HepG2 (cell line): ENCODE measurements around the gene TMEM141. TPM values are rescaled to one million over a fixed set of nuclear protein-coding genes. Genes with fewer than 3 reads are reported as not detected.
A peak's percentile ranks its signal among the peaks of the same experiment; 100 is the strongest.

Experiments used
- ATAC-seq: fragments of 200-7000 bp; cut with Tn5 transposase; 3 replicates; pipeline ENCODE4 v1.9.1; 2020; ENCODE audit warnings: mild to moderate bottlenecking, moderate library complexity
- BruUV-seq: library from RNA; stranded (reverse); fragments of 400-500 nt; replicated peaks from 2 replicates; lab custom pipeline; 2021; lab: Mats Ljungman, UMichigan
- CTCF ChIA-PET: fragments of 300-600 bp; formaldehyde crosslinking; extraction: SDS; loops from one replicate; lab custom pipeline; 2021; ENCODE audit warnings: low total read pairs, inconsistent platforms, low intra/inter-chr PET ratio; lab: Yijun Ruan, JAX
- POLR2A ChIA-PET: fragments of 350-600 bp; sonication (Branson Sonifier 250); formaldehyde crosslinking; loops from one replicate; lab custom pipeline; 2020; ENCODE audit warnings: antibody characterized with exemption, inconsistent platforms; lab: Yijun Ruan, JAX
- DNase-seq: peaks from one replicate; pipeline ENCODE4 v3.0.0-alpha.2; 2015; ENCODE audit warnings: low spot score
- FAIRE-seq: peaks from 3 replicates; lab custom pipeline; 2011; peaks lifted over from hg19 to GRCh38; lab: Jason Lieb, UNC
- H2AFZ ChIP-seq: one replicate; pipeline ENCODE4 v1.6.1; 2011; ENCODE audit warnings: low read length, inconsistent platforms
- H3K27ac ChIP-seq: fragments of 300-600 bp; 3 replicates; pipeline ENCODE4 v1.8.0; 2011; ENCODE audit warnings: mixed run types, mild to moderate bottlenecking, mixed read lengths, low read length, inconsistent platforms; ENCODE audit not compliant: insufficient read depth; ENCODE audit errors: extremely low read length
- H3K27me3 ChIP-seq, 2 experiments: fragments of 200-600 bp in 1 of 2; 2 replicates in 1 of 2; 3 replicates in 1 of 2; pipeline versions ENCODE4 v1.6.0 to v1.8.0; 2011; ENCODE audit warnings: low read length in 2 of 2, mild to moderate bottlenecking in 2 of 2, moderate library complexity in 2 of 2, inconsistent platforms in 1 of 2; ENCODE audit not compliant: insufficient read depth in 2 of 2, control insufficient read depth in 1 of 2
- H3K36me3 ChIP-seq, 2 experiments: fragments of 200-600 bp in 1 of 2; replicated peaks in 1 of 2; 2 replicates in 1 of 2; 3 replicates in 1 of 2; pipeline versions ENCODE4 v1.5.1 to v1.8.0; 2011; ENCODE audit warnings: low read length in 2 of 2, inconsistent platforms in 1 of 2; ENCODE audit not compliant: insufficient read depth in 2 of 2, control insufficient read depth in 1 of 2
- H3K4me1 ChIP-seq: 2 replicates; pipeline ENCODE4 v1.5.1; 2012; ENCODE audit warnings: low read length, inconsistent platforms; ENCODE audit not compliant: insufficient read depth
- H3K4me2 ChIP-seq: 2 replicates; pipeline ENCODE4 v1.6.0; 2011; ENCODE audit warnings: low read depth, low read length, inconsistent platforms
- H3K4me3 ChIP-seq, 3 experiments: fragments of 200-600 bp in 1 of 3; sonication (generic), shearing (Covaris generic) in 1 of 3; replicated peaks in 1 of 3; 2 replicates each; pipeline ENCODE4 v1.5.1; 2011 to 2016; ENCODE audit warnings: low read length in 3 of 3, inconsistent platforms in 2 of 3, low read depth in 2 of 3, mild to moderate bottlenecking in 2 of 3, control low read depth in 1 of 3, mixed read lengths in 1 of 3; ENCODE audit not compliant: insufficient read depth in 1 of 3
- H3K79me2 ChIP-seq: one replicate; pipeline ENCODE4 v1.6.1; 2011; ENCODE audit warnings: low read length, inconsistent platforms; ENCODE audit not compliant: insufficient read depth
- H3K9ac ChIP-seq: 2 replicates; pipeline ENCODE4 v1.6.0; 2011; ENCODE audit warnings: mild to moderate bottlenecking, low read depth, low read length, inconsistent platforms; ENCODE audit not compliant: insufficient read depth
- H3K9me3 ChIP-seq: 2 replicates; pipeline ENCODE4 v1.5.1; 2012; ENCODE audit warnings: mild to moderate bottlenecking, low read length
- H4K20me1 ChIP-seq: 2 replicates; pipeline ENCODE4 v1.6.0; 2011; ENCODE audit warnings: inconsistent platforms, mild to moderate bottlenecking, low read length, moderate library complexity; ENCODE audit not compliant: insufficient read depth
- AGO1 ChIP-seq: fragments of 200-400 bp; formaldehyde crosslinking; IDR thresholded peaks from 2 replicates; pipeline ENCODE4 v1.6.1; 2017; ENCODE audit warnings: mild to moderate bottlenecking, low read depth, low read length, moderate library complexity; ENCODE audit not compliant: poor library complexity, severe bottlenecking
- AGO2 ChIP-seq: fragments of 200-400 bp; formaldehyde crosslinking; optimal IDR thresholded peaks from 2 replicates; pipeline ENCODE3; 2017; ENCODE audit warnings: mild to moderate bottlenecking, low read depth, low read length, moderate library complexity
- FOXK2 ChIP-seq: fragments of 450-650 bp; IDR thresholded peaks from 2 replicates; pipeline ENCODE4 v1.6.1; 2016
- HNRNPL ChIP-seq: fragments of 200-400 bp; formaldehyde crosslinking; IDR thresholded peaks from 2 replicates; pipeline ENCODE4 v1.6.1; 2017; ENCODE audit warnings: mild to moderate bottlenecking, low read depth, low read length
- JARID2 ChIP-seq: sonication (generic); formaldehyde crosslinking; IDR thresholded peaks from 2 replicates; pipeline ENCODE4 v1.8.1; 2023; ENCODE audit warnings: missing genetic modification reagents, inconsistent platforms; ENCODE audit not compliant: insufficient replicate concordance
- MXD1 ChIP-seq: sonication (generic); formaldehyde crosslinking; IDR thresholded peaks from 2 replicates; pipeline ENCODE4 v1.4.0; 2020; ENCODE audit warnings: mild to moderate bottlenecking, missing genetic modification reagents
- PAX8 ChIP-seq: sonication (generic); formaldehyde crosslinking; IDR thresholded peaks from 2 replicates; pipeline ENCODE4 v1.8.0; 2022; ENCODE audit warnings: mild to moderate bottlenecking, missing genetic modification reagents, borderline replicate concordance
- POLR2G ChIP-seq: fragments of 200-400 bp; formaldehyde crosslinking; IDR thresholded peaks from 2 replicates; pipeline ENCODE4 v1.6.1; 2018; ENCODE audit warnings: mild to moderate bottlenecking, low read depth, low read length, moderate library complexity
- RBFOX2 ChIP-seq: fragments of 200-400 bp; formaldehyde crosslinking; IDR thresholded peaks from 2 replicates; pipeline ENCODE4 v1.6.1; 2017; ENCODE audit warnings: low read depth, mild to moderate bottlenecking, low read length
- RNF219 ChIP-seq: sonication (generic); formaldehyde crosslinking; IDR thresholded peaks from 2 replicates; pipeline ENCODE4 v1.5.0; 2020; ENCODE audit warnings: mild to moderate bottlenecking, missing genetic modification reagents
- ZC3H13 ChIP-seq: sonication (generic); formaldehyde crosslinking; IDR thresholded peaks from 2 replicates; pipeline ENCODE4 v1.8.1; 2023; ENCODE audit warnings: mild to moderate bottlenecking, missing genetic modification reagents, moderate library complexity
- ZNF180 ChIP-seq: sonication (generic); formaldehyde crosslinking; IDR thresholded peaks from 2 replicates; pipeline ENCODE4 v1.4.0; 2020; ENCODE audit warnings: low read depth, missing genetic modification reagents, borderline replicate concordance
- ZNF235 ChIP-seq: sonication (generic); formaldehyde crosslinking; IDR thresholded peaks from 2 replicates; pipeline ENCODE4 v1.8.1; 2023; ENCODE audit warnings: mild to moderate bottlenecking, missing genetic modification reagents, borderline replicate concordance
- ZNF550 ChIP-seq: sonication (generic); formaldehyde crosslinking; IDR thresholded peaks from 2 replicates; pipeline ENCODE4 v1.4.0; 2020; ENCODE audit warnings: mild to moderate bottlenecking, missing genetic modification reagents, borderline replicate concordance
- ZNF687 ChIP-seq: sonication (generic); formaldehyde crosslinking; IDR thresholded peaks from 2 replicates; pipeline ENCODE4 v1.5.1; 2020; ENCODE audit warnings: mild to moderate bottlenecking, missing genetic modification reagents, moderate library complexity
- WGBS: methylation state at CpG from one replicate; pipeline ENCODE4 v1.1.6; 2017; ENCODE audit warnings: low lambda C conversion rate; 5-methylcytosine and 5-hydroxymethylcytosine counted together
- in situ Hi-C: cut with HindIII; loops from 2 replicates; pipeline ENCODE4 v1.10.0; 2017; ENCODE audit warnings: low pct_unique_long_range_greater_than_20kb; ENCODE audit not compliant: extremely low pct_ligation_motif_present
- intact Hi-C: fragments of 100-400 bp; cut with micrococcal nuclease; formaldehyde crosslinking; loops from one replicate; pipeline ENCODE4 v1.10.0; 2022; ENCODE audit not compliant: unreplicated experiment
- polyA plus RNA-seq, 8 experiments: library from polyadenylated mRNA; depleted of rRNA in 3 of 8; stranded (reverse) in 7 of 8; unstranded in 1 of 8; fragments of >200 nt; fragmentation: Illumina TruSeq in 4 of 8; extraction: Trizol in 4 of 8; gene quantifications; 2 replicates each; pipeline versions ENCODE4 v1.2.1 to v1.2.3, GENCODE V29; 2011 to 2016; ENCODE audit warnings: low read depth in 4 of 8, missing spikeins in 1 of 8, mixed read lengths in 1 of 8; ENCODE audit not compliant: insufficient read depth in 1 of 8
- total RNA-seq, 5 experiments: library from RNA; depleted of rRNA; stranded (reverse); fragments of >200 nt; fragmentation: Illumina TruSeq; extraction: Trizol; gene quantifications; 2 replicates each; pipeline ENCODE4 v1.2.3, GENCODE V29; 2016; ENCODE audit warnings: low read depth in 1 of 5

Gene TMEM141
- total and polyA plus RNA-seq, 2 of the 13 experiments (the other 11 are each of a cell fraction or from before 2014, with no cell fraction given), result 81.0 to 202 TPM

GRCh38 chr9:136838314-136839228 lies 47.4 kb downstream of the TMEM141 start:
- Histone ChIP-seq H3K9me3 (no peaks in the 10 kb centered on the region), H2AFZ (no peak overlapping the region), H3K9ac (no peak overlapping the region), H3K4me3 (no peak overlapping the region), H3K4me2 (no peak overlapping the region), H3K4me1 (peaks cover 40% of the 10 kb centered on the region), H3K27ac (no peak overlapping the region), H3K36me3 (peaks cover 10 to 13% of the 10 kb centered on the region in 2 experiments; a peak in 3 of 5 replicates), H4K20me1 (no peaks in the 10 kb centered on the region), H3K27me3 (no peaks in the 10 kb centered on the region), H3K79me2 (no peaks in the 10 kb centered on the region)
- 96% methylated on average over 16 of the region's 29 CpGs for WGBS
- TF ChIP-seq RBFOX2 (0 out of 2 replicates have a peak, but pooled peaks have one; percentile 44), AGO2 (peak; percentile 89), RNF219 (CRISPR knock-in tag) (no peak), PAX8 (no peak), ZC3H13 (0 out of 2 replicates have a peak, but pooled peaks have one; percentile 58), HNRNPL (0 out of 2 replicates have a peak, but pooled peaks have one; percentile 43), JARID2 (no peak), MXD1 (CRISPR knock-in tag) (no peak), ZNF550 (CRISPR knock-in tag) (no peak), ZNF687 (0 out of 2 replicates have a peak, but pooled peaks have one; percentile 5), POLR2G (peak; percentile 17; the same call in 1 of the 2 replicates), ZNF235 (CRISPR knock-in tag) (no peak), AGO1 (peak; percentile 93), ZNF180 (CRISPR knock-in tag) (no peak), FOXK2 (no peak)
- intact Hi-C loops (no loop called here), in situ Hi-C loops (no loop called here)
- ATAC-seq (no peak), DNase-seq (no peak), FAIRE-seq (no peak)
- POLR2A ChIA-PET, result no interaction called here
- CTCF ChIA-PET, result no interaction called here
- no TSS peak for BruUV-seq
